Eye (tissue), 1 donor: ENCODE results near the gene ADARB2.

Experiments used
- DNase-seq: peaks from one replicate; pipeline ENCODE4 v3.0.0-alpha.2; 2015

Gene ADARB2

GRCh38 chr10:1735562-1735961 is 1.8 kb downstream of the ADARB2 start:
- peak; percentile 25 for DNase-seq

- DNase-seq = no peak
Measured at GRCh38 chr10:1734288-1734687, 3.0 kb downstream of the ADARB2 start.

- no peak for DNase-seq
Measured at GRCh38 chr10:1733720-1734119, 3.6 kb downstream of the ADARB2 start.

GRCh38 chr10:1732564-1732996 is 4.7 kb downstream of the ADARB2 start:
- DNase-seq = peak; percentile 48

GRCh38 chr10:1731592-1731991 is 5.7 kb downstream of the ADARB2 start:
- no peak for DNase-seq

- no peak for DNase-seq
Measured at GRCh38 chr10:1729751-1730150, 7.6 kb downstream of the ADARB2 start.

GRCh38 chr10:1726861-1727260 is 10.5 kb downstream of the ADARB2 start:
- DNase-seq = no peak

GRCh38 chr10:1724921-1725488 is 12.3 kb downstream of the ADARB2 start:
- peak; percentile 29 for DNase-seq

GRCh38 chr10:1716839-1717238 is 20.5 kb downstream of the ADARB2 start:
- DNase-seq = no peak

- DNase-seq = no peak
Measured at GRCh38 chr10:1715821-1716220, 21.5 kb downstream of the ADARB2 start.

- no peak for DNase-seq
Measured at GRCh38 chr10:1712944-1713671, 24.2 kb downstream of the ADARB2 start.

GRCh38 chr10:1712314-1712713 is 25.0 kb downstream of the ADARB2 start:
- DNase-seq = no peak

GRCh38 chr10:1709161-1709560 is 28.2 kb downstream of the ADARB2 start:
- DNase-seq = no peak

- no peak for DNase-seq
Measured at GRCh38 chr10:1708746-1709145, 28.6 kb downstream of the ADARB2 start.

- DNase-seq = no peak
Measured at GRCh38 chr10:1706711-1707110, 30.6 kb downstream of the ADARB2 start.

GRCh38 chr10:1706256-1706655 is 31.1 kb downstream of the ADARB2 start:
- no peak for DNase-seq

- no peak for DNase-seq
Measured at GRCh38 chr10:1698185-1698584, 39.1 kb downstream of the ADARB2 start.

GRCh38 chr10:1696106-1696505 is 41.2 kb downstream of the ADARB2 start:
- no peak for DNase-seq

- no peak for DNase-seq
Measured at GRCh38 chr10:1690086-1690485, 47.2 kb downstream of the ADARB2 start.

- no peak for DNase-seq
Measured at GRCh38 chr10:1688531-1688930, 48.8 kb downstream of the ADARB2 start.

- DNase-seq = no peak
Measured at GRCh38 chr10:1687623-1688150, 49.6 kb downstream of the ADARB2 start.

- DNase-seq = no peak
Measured at GRCh38 chr10:1687190-1687589, 50.1 kb downstream of the ADARB2 start.

GRCh38 chr10:1686491-1686749 is 50.9 kb downstream of the ADARB2 start:
- no peak for DNase-seq

- no peak for DNase-seq
Measured at GRCh38 chr10:1685699-1686490, 51.4 kb downstream of the ADARB2 start.
